Natural killer cell (primary cell): ENCODE data around the gene PRR12. TPM values are rescaled to one million over a fixed set of nuclear protein-coding genes. Genes with fewer than 3 reads are reported as not detected.

Experiments
- ATAC-seq, 3 donors: fragments of 150-1000 bp in 2 of 3; fragments of 200-7000 bp in 1 of 3; cut with Tn5 transposase; 1 replicate in 1 of 3; 2 replicates in 2 of 3; pipeline ENCODE4 v1.10.0; 2021; ENCODE audit warnings: mild to moderate bottlenecking in 2 of 3, moderate library complexity in 2 of 3
- DNase-seq, 2 donors: peaks; one replicate each; pipeline versions ENCODE4 v3.0.0 to v3.0.0-alpha.2; 2013 to 2021; ENCODE audit warnings: mixed read lengths in 1 of 2
- H3K27ac ChIP-seq: one replicate; pipeline ENCODE4 v1.5.1; 2013; ENCODE audit warnings: mild to moderate bottlenecking, low read length
- H3K27me3 ChIP-seq: one replicate; pipeline ENCODE4 v1.6.1; 2013; ENCODE audit warnings: low read length; ENCODE audit not compliant: control insufficient read depth, insufficient read depth
- H3K36me3 ChIP-seq: one replicate; pipeline ENCODE4 v1.6.1; 2013; ENCODE audit warnings: low read length; ENCODE audit not compliant: control insufficient read depth, insufficient read depth
- H3K4me1 ChIP-seq: one replicate; pipeline ENCODE4 v1.6.1; 2013; ENCODE audit warnings: low read length; ENCODE audit not compliant: control insufficient read depth, insufficient read depth
- H3K4me3 ChIP-seq: one replicate; pipeline ENCODE4 v1.5.1; 2013; ENCODE audit warnings: low read length
- H3K9me3 ChIP-seq: one replicate; pipeline ENCODE4 v1.6.1; 2013; ENCODE audit warnings: low read length; ENCODE audit not compliant: control insufficient read depth, insufficient read depth
- H3K27ac Mint-ChIP-seq, 2 donors: one replicate each; pipeline ENCODE4 v1.8.0; 2022; ENCODE audit warnings: mild to moderate bottlenecking in 2 of 2, mixed read lengths in 2 of 2, moderate library complexity in 1 of 2
- H3K27me3 Mint-ChIP-seq, 2 donors: one replicate each; pipeline ENCODE4 v1.8.0; 2022; ENCODE audit warnings: low read depth in 2 of 2, mixed read lengths in 2 of 2
- H3K36me3 Mint-ChIP-seq: one replicate; pipeline ENCODE4 v1.8.0; 2022; ENCODE audit warnings: mixed read lengths
- H3K4me1 Mint-ChIP-seq, 2 donors: one replicate each; pipeline ENCODE4 v1.8.0; 2022; ENCODE audit warnings: mixed read lengths in 2 of 2
- H3K4me3 Mint-ChIP-seq: one replicate; pipeline ENCODE4 v1.8.0; 2022; ENCODE audit warnings: mild to moderate bottlenecking, moderate library complexity, mixed read lengths
- H3K9me3 Mint-ChIP-seq, 2 donors: one replicate each; pipeline ENCODE4 v1.8.0; 2022; ENCODE audit warnings: mixed read lengths in 2 of 2
- CTCF ChIP-seq: fragments of 200-600 bp; IDR thresholded peaks from one replicate; pipeline ENCODE4 v1.8.0; 2022; ENCODE audit warnings: antibody characterized with exemption
- WGBS: methylation state at CpG from one replicate; pipeline ENCODE4 v1.1.7; 2013; ENCODE audit warnings: missing lambda C conversion rate; ENCODE audit not compliant: insufficient coverage; 5-methylcytosine and 5-hydroxymethylcytosine counted together
- intact Hi-C: fragments of 100-400 bp; cut with micrococcal nuclease; formaldehyde crosslinking; loops from one replicate; pipeline ENCODE4 v1.14.2; 2022
- total RNA-seq, 4 donors: library from RNA; stranded (reverse); fragments of 120-200 nt in 1 of 4; gene quantifications; one replicate each; pipeline versions ENCODE4 v1.2.3 to v1.2.4, GENCODE V29; 2013 to 2022

Gene PRR12
- total RNA-seq, 3 donors from 2014 or later (not counting 1 experiment from before 2014, with no cell fraction given) = 51.1 to 62.1 (median 56.0) TPM

GRCh38 chr19:49553451-49554271, 37.3 kb upstream of the PRR12 start:
- Histone ChIP-seq H3K27me3 (no peaks in the 10 kb centered on the region), H3K36me3 (peaks cover 27% of the 10 kb centered on the region), H3K27ac (peak overlapping the region; percentile 14), H3K4me1 (peaks cover 52% of the 10 kb centered on the region), H3K4me3 (no peak overlapping the region), H3K9me3 (no peaks in the 10 kb centered on the region)
- no peak overlapping the region for H3K4me3 Mint-ChIP-seq
- 70% methylated on average over 10 of the region's 10 CpGs for WGBS
- H3K36me3 Mint-ChIP-seq = no peaks in the 10 kb centered on the region
- peaks cover 16 to 28% of the 10 kb centered on the region in 2 donors for H3K4me1 Mint-ChIP-seq
- ATAC-seq = peak in 2 of 3 donors; percentile 37 to 74
- peak overlapping the region; percentile 86 to 89 for H3K27ac Mint-ChIP-seq
- intact Hi-C loops = loop anchor here (2.0 kb wide), 1 partner anchor 15 kb away; no protein-coding TSS in a partner anchor
- no peak for TF ChIP-seq CTCF
- peak in 1 of 2 donors; percentile 68 for DNase-seq
- H3K9me3 Mint-ChIP-seq = no peaks in the 10 kb centered on the region
- no peaks in the 10 kb centered on the region for H3K27me3 Mint-ChIP-seq

GRCh38 chr19:49554701-49555181, 36.2 kb upstream of the PRR12 start:
- Mint-ChIP-seq H3K27ac (peak overlapping the region; percentile 86 to 89), H3K4me1 (peaks cover 16 to 28% of the 10 kb centered on the region in 2 donors), H3K36me3 (no peaks in the 10 kb centered on the region), H3K27me3 (no peaks in the 10 kb centered on the region), H3K9me3 (no peaks in the 10 kb centered on the region), H3K4me3 (peak overlapping the region; percentile 47)
- Histone ChIP-seq H3K4me3 (no peak overlapping the region), H3K4me1 (peaks cover 63% of the 10 kb centered on the region), H3K36me3 (peaks cover 38% of the 10 kb centered on the region), H3K27ac (peak overlapping the region; percentile 70), H3K9me3 (no peaks in the 10 kb centered on the region), H3K27me3 (no peaks in the 10 kb centered on the region)
- peak in 2 of 3 donors; percentile 11 to 26 for ATAC-seq
- peak in 1 of 2 donors; percentile 73 for DNase-seq
- no peak for TF ChIP-seq CTCF
- intact Hi-C loops = loop anchor here (2.0 kb wide), 1 partner anchor 14 kb away; no protein-coding TSS in a partner anchor
- 29% methylated on average over 17 of the region's 17 CpGs for WGBS

GRCh38 chr19:49555600-49556411, 35.2 kb upstream of the PRR12 start:
- peak in 1 of 2 donors; percentile 92 for DNase-seq
- ATAC-seq = peak in 2 of 3 donors; percentile 38 to 60
- Mint-ChIP-seq H3K4me1 (peaks cover 24 to 38% of the 10 kb centered on the region in 2 donors), H3K9me3 (no peaks in the 10 kb centered on the region), H3K27me3 (no peaks in the 10 kb centered on the region), H3K4me3 (no peak overlapping the region), H3K27ac (peak overlapping the region; percentile 58 to 89), H3K36me3 (no peaks in the 10 kb centered on the region)
- Histone ChIP-seq H3K4me3 (no peak overlapping the region), H3K27ac (peak overlapping the region; percentile 29), H3K9me3 (no peaks in the 10 kb centered on the region), H3K36me3 (peaks cover 38% of the 10 kb centered on the region), H3K4me1 (peaks cover 73% of the 10 kb centered on the region), H3K27me3 (no peaks in the 10 kb centered on the region)
- intact Hi-C loops = loop anchor here (2.0 kb wide), 1 partner anchor 13 kb away; no protein-coding TSS in a partner anchor
- no peak for TF ChIP-seq CTCF
- 92% methylated on average over 45 of the region's 53 CpGs for WGBS
